ENCODE data around the gene KCNMA1. TPM values are rescaled to one million over a fixed set of nuclear protein-coding genes. Genes with fewer than 3 reads are reported as not detected.

KCNMA1 gene
- total RNA-seq, 1 experiment from 2014 or later, result 0.70 TPM

DNA sequence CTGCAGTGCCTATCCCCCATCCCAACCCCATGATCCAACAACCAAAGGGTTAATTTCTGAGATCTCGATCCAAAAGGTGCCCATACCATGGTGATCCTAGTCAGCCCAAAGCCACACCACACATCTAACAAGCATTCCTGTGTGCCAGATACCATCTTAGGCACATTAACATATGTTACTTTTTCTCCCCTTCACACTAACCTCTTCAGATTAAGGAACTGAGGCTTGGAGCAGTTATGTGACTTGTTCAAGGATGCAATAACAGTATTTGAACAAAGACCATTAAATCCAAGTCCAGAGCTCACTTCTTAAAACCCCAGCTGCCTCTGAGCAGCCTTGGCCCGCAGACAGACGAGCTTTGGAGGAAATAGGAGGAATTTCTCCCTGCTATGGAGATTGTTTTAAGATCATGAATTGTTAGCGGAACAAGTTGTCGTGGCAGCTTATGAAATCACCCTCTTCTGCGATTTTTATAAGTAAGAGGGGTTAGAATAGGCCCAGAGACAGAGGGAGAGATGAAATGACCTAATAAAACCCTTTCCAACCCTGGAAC, 327.2 kb downstream of the KCNMA1 start:
- no peaks in the 10 kb centered on the region for H3K36me3 ChIP-seq (ENCODE audit: low read depth)
- H2AFZ ChIP-seq, result no peak overlapping the region
- no peaks in the 10 kb centered on the region for H3K27me3 ChIP-seq (ENCODE audit: insufficient read depth, low read depth)
- no peaks in the 10 kb centered on the region for H3K79me2 ChIP-seq (ENCODE audit: low read depth)
- H3K27ac ChIP-seq, result no peak overlapping the region
- ChIA-PET CTCF (no interaction called here), POLR2A (ENCODE audit: unreplicated experiment) (no interaction called here)
- H4K20me1 ChIP-seq (ENCODE audit: insufficient read depth), result no peaks in the 10 kb centered on the region
- H3K4me2 ChIP-seq, result no peak overlapping the region
- no peak for TF ChIP-seq EZH2 (IDR thresholded peaks at IDR 0.05; ENCODE audit: low read depth)
- no peak for TF ChIP-seq CTCF (conservative IDR thresholded peaks at IDR 0.05)
- no peak for DNase-seq
- H3K4me3 ChIP-seq, result no peak overlapping the region
- no peaks in the 10 kb centered on the region for H3K4me1 ChIP-seq (replicated peaks; ENCODE audit: insufficient read depth)
- no peaks in the 10 kb centered on the region for H3K9me2 ChIP-seq (ENCODE audit: insufficient read depth)
- H3K9me3 ChIP-seq (ENCODE audit: insufficient read depth, low read depth), result no peaks in the 10 kb centered on the region
- no peaks in the 10 kb centered on the region for H3F3A ChIP-seq (ENCODE audit: insufficient read depth, low read depth)
- intact Hi-C loops (cut with micrococcal nuclease; ENCODE audit: unreplicated experiment), result no loop called here
- no TSS peak for BruUV-seq (replicated peaks)

GRCh38 chr10:77309509-77309908, 328.1 kb downstream of the KCNMA1 start:
- no peak for TF ChIP-seq EZH2 (IDR thresholded peaks at IDR 0.05; ENCODE audit: low read depth)
- TF ChIP-seq CTCF (conservative IDR thresholded peaks at IDR 0.05), result no peak
- ChIA-PET CTCF (no interaction called here), POLR2A (ENCODE audit: unreplicated experiment) (no interaction called here)

GRCh38 chr10:77309092-77309491, 328.5 kb downstream of the KCNMA1 start:
- Histone ChIP-seq H3K27me3 (ENCODE audit: insufficient read depth, low read depth) (no peaks in the 10 kb centered on the region), H3F3A (ENCODE audit: insufficient read depth, low read depth) (no peaks in the 10 kb centered on the region), H3K4me2 (no peak overlapping the region), H3K36me3 (ENCODE audit: low read depth) (no peaks in the 10 kb centered on the region), H3K9me3 (ENCODE audit: insufficient read depth, low read depth) (no peaks in the 10 kb centered on the region), H3K4me1 (replicated peaks; ENCODE audit: insufficient read depth) (no peaks in the 10 kb centered on the region), H4K20me1 (ENCODE audit: insufficient read depth) (no peaks in the 10 kb centered on the region), H3K4me3 (no peak overlapping the region), H3K79me2 (ENCODE audit: low read depth) (no peaks in the 10 kb centered on the region), H3K9me2 (ENCODE audit: insufficient read depth) (no peaks in the 10 kb centered on the region), H3K27ac (no peak overlapping the region), H2AFZ (no peak overlapping the region)
- no peak for DNase-seq
- BruUV-seq (replicated peaks), result no TSS peak
- CTCF ChIA-PET, result no interaction called here
- intact Hi-C loops (cut with micrococcal nuclease; ENCODE audit: unreplicated experiment), result no loop called here
- POLR2A ChIA-PET (ENCODE audit: unreplicated experiment), result no interaction called here
- TF ChIP-seq CTCF (conservative IDR thresholded peaks at IDR 0.05), result no peak
- no peak for TF ChIP-seq EZH2 (IDR thresholded peaks at IDR 0.05; ENCODE audit: low read depth)

More at GRCh38 chr10:77309509-77309908, 328.1 kb downstream of the KCNMA1 start:
- H3K4me3 ChIP-seq, result no peak overlapping the region
- H2AFZ ChIP-seq, result no peak overlapping the region
- no peaks in the 10 kb centered on the region for H3K79me2 ChIP-seq (ENCODE audit: low read depth)
- H3K27me3 ChIP-seq (ENCODE audit: insufficient read depth, low read depth), result no peaks in the 10 kb centered on the region
- no peaks in the 10 kb centered on the region for H3F3A ChIP-seq (ENCODE audit: insufficient read depth, low read depth)
- H3K9me2 ChIP-seq (ENCODE audit: insufficient read depth), result no peaks in the 10 kb centered on the region
- no peak overlapping the region for H3K27ac ChIP-seq
- no peaks in the 10 kb centered on the region for H3K36me3 ChIP-seq (ENCODE audit: low read depth)
- H4K20me1 ChIP-seq (ENCODE audit: insufficient read depth), result no peaks in the 10 kb centered on the region
- no peaks in the 10 kb centered on the region for H3K9me3 ChIP-seq (ENCODE audit: insufficient read depth, low read depth)
- no peak for DNase-seq
- no peak overlapping the region for H3K4me2 ChIP-seq
- no TSS peak for BruUV-seq (replicated peaks)
- H3K4me1 ChIP-seq (replicated peaks; ENCODE audit: insufficient read depth), result no peaks in the 10 kb centered on the region
- intact Hi-C loops (cut with micrococcal nuclease; ENCODE audit: unreplicated experiment), result no loop called here

Data from PC-9 (cell line).